Smooth muscle cell (in vitro differentiated cells): ENCODE measurements around the gene ARHGEF6. TPM values are rescaled to one million over a fixed set of nuclear protein-coding genes. Genes with fewer than 3 reads are reported as not detected.

Experiments used
- DNase-seq: peaks from one replicate; lab custom pipeline; 2025; ENCODE audit not compliant: unreplicated experiment; lab: John Stamatoyannopoulos, UW
- H2AFZ ChIP-seq: fragments of 200-600 bp; sonication (generic); 2 replicates; pipeline ENCODE4 v1.6.0; 2016; ENCODE audit warnings: antibody characterized with exemption, low read depth, mild to moderate bottlenecking
- H3F3A ChIP-seq: fragments of 200-600 bp; sonication (generic); 2 replicates; pipeline ENCODE4 v1.6.0; 2017; ENCODE audit warnings: antibody characterized with exemption, low read depth
- H3K27ac ChIP-seq: fragments of 200-600 bp; sonication (generic); 2 replicates; pipeline ENCODE4 v1.5.1; 2016; ENCODE audit warnings: low read depth, mild to moderate bottlenecking
- H3K27me3 ChIP-seq: fragments of 200-600 bp; sonication (generic); 2 replicates; pipeline ENCODE4 v1.6.1; 2016; ENCODE audit warnings: low read depth, mild to moderate bottlenecking
- H3K36me3 ChIP-seq: fragments of 200-600 bp; sonication (generic); 2 replicates; pipeline ENCODE4 v1.5.1; 2016; ENCODE audit warnings: low read depth
- H3K4me1 ChIP-seq: fragments of 200-600 bp; sonication (generic); 2 replicates; pipeline ENCODE4 v1.5.1; 2016; ENCODE audit warnings: low read depth
- H3K4me2 ChIP-seq: fragments of 200-600 bp; sonication (generic); 2 replicates; pipeline ENCODE4 v1.6.0; 2016; ENCODE audit warnings: mild to moderate bottlenecking
- H3K4me3 ChIP-seq: fragments of 200-600 bp; sonication (generic); 2 replicates; pipeline ENCODE4 v1.5.1; 2016; ENCODE audit warnings: mild to moderate bottlenecking
- H3K79me2 ChIP-seq: fragments of 200-600 bp; sonication (generic); 2 replicates; pipeline ENCODE4 v1.6.0; 2016; ENCODE audit warnings: low read depth, mild to moderate bottlenecking
- H3K9ac ChIP-seq: fragments of 200-600 bp; sonication (generic); 2 replicates; pipeline ENCODE4 v1.6.0; 2016; ENCODE audit warnings: low read depth
- H3K9me3 ChIP-seq: fragments of 200-600 bp; sonication (generic); replicated peaks from 2 replicates; pipeline ENCODE4 v1.5.1; 2016; ENCODE audit warnings: low read depth
- H4K20me1 ChIP-seq: fragments of 200-600 bp; sonication (generic); 2 replicates; pipeline ENCODE4 v1.6.0; 2016; ENCODE audit warnings: low read depth
- WGBS: methylation state at CpG from one replicate; pipeline ENCODE4 v1.1.7; 2016; ENCODE audit warnings: low lambda C conversion rate; 5-methylcytosine and 5-hydroxymethylcytosine counted together
- polyA plus RNA-seq: library from polyadenylated mRNA; unstranded; fragments of >200 nt; fragmentation: Nextera tagmentation; extraction: Ambion mirVana; gene quantifications from 2 replicates; pipeline ENCODE4 v1.2.1, GENCODE V29; 2016
- total RNA-seq: library from RNA; depleted of rRNA; stranded (reverse); fragments of >200 nt; gene quantifications from 2 replicates; pipeline ENCODE4 v1.2.3, GENCODE V29; 2014
- TF ChIP-seq, protein P1 (sequence below): fragments of 200-600 bp; sonication (generic); IDR thresholded peaks from 2 replicates; pipeline ENCODE4 v1.5.1; 2017; ENCODE audit warnings: borderline replicate concordance, mild to moderate bottlenecking, antibody characterized with exemption; ENCODE audit not compliant: insufficient read depth, poor library complexity, severe bottlenecking

Gene ARHGEF6
- total and polyA plus RNA-seq, 2 experiments from 2014 or later: 2.9 to 4.5 TPM

GRCh38 chrX:136650811-136651210 lies 129.9 kb downstream of the ARHGEF6 start:
- H3K4me3 ChIP-seq: no peak overlapping the region
- H3K36me3 ChIP-seq: no peaks in the 10 kb centered on the region
- no peak for DNase-seq
- H3K27me3 ChIP-seq: no peaks in the 10 kb centered on the region
- H4K20me1 ChIP-seq: no peaks in the 10 kb centered on the region
- H3K4me2 ChIP-seq: no peak overlapping the region
- no peaks in the 10 kb centered on the region for H3K4me1 ChIP-seq
- H2AFZ ChIP-seq: no peak overlapping the region
- H3K27ac ChIP-seq: no peak overlapping the region
- 88% methylated on average over 3 of the region's 3 CpGs for WGBS
- H3K9ac ChIP-seq: no peak overlapping the region
- TF ChIP-seq, protein P1, sequence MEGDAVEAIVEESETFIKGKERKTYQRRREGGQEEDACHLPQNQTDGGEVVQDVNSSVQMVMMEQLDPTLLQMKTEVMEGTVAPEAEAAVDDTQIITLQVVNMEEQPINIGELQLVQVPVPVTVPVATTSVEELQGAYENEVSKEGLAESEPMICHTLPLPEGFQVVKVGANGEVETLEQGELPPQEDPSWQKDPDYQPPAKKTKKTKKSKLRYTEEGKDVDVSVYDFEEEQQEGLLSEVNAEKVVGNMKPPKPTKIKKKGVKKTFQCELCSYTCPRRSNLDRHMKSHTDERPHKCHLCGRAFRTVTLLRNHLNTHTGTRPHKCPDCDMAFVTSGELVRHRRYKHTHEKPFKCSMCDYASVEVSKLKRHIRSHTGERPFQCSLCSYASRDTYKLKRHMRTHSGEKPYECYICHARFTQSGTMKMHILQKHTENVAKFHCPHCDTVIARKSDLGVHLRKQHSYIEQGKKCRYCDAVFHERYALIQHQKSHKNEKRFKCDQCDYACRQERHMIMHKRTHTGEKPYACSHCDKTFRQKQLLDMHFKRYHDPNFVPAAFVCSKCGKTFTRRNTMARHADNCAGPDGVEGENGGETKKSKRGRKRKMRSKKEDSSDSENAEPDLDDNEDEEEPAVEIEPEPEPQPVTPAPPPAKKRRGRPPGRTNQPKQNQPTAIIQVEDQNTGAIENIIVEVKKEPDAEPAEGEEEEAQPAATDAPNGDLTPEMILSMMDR: no peak
- H3K79me2 ChIP-seq: no peaks in the 10 kb centered on the region
- H3K9me3 ChIP-seq: no peaks in the 10 kb centered on the region
- H3F3A ChIP-seq: no peaks in the 10 kb centered on the region

DNA sequence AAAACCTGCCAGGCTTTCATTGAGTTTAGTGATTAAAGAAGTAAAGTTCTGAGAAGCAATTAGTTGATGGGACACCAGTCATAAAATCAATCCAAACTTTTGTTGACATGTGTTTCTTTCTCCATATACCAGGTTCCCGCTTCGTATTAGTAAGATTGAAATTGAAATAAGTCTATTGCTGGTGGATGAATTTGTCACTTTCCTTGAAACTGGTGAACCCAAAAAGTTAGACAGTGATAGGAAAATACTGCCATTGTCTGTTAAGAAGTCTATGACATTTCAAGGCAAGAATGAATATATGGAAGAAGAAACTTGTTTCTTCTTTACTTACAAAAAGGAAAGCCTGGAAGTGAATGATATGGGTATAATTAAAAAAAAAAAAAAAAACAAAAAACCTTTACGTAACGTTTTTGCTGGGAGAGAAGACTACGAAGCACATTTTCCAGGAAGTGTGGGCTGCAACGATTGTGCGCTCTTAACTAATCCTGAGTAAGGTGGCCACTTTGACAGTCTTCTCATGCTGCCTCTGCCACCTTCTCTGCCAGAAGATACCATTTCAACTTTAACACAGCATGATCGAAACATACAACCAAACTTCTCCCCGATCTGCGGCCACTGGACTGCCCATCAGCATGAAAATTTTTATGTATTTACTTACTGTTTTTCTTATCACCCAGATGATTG lies 132.9 kb downstream of the ARHGEF6 start, which contains the start of gene CD40LG:
Gene CD40LG (plus strand): TSS at position 482 of the 684 bp plus-strand sequence. CDS start 91 bp downstream, at position 573.
- 88% methylated on average over 10 of the region's 10 CpGs for WGBS
- H3K27me3 ChIP-seq: no peaks in the 10 kb centered on the region
- DNase-seq: no peak
- H3F3A ChIP-seq: no peaks in the 10 kb centered on the region
- no peaks in the 10 kb centered on the region for H4K20me1 ChIP-seq
- H3K9ac ChIP-seq: no peak within 1 kb of the TSS
- H3K4me1 ChIP-seq: no peaks in the 10 kb centered on the region
- no peaks in the 10 kb centered on the region for H3K36me3 ChIP-seq
- no peak within 1 kb of the TSS for H3K4me2 ChIP-seq
- no peak within 1 kb of the TSS for H3K27ac ChIP-seq
- H2AFZ ChIP-seq: no peak within 1 kb of the TSS
- no peak within 1 kb of the TSS for H3K4me3 ChIP-seq
- H3K79me2 ChIP-seq: no peaks in the 10 kb centered on the region
- TF ChIP-seq, protein P1: no peak
- no peaks in the 10 kb centered on the region for H3K9me3 ChIP-seq

DNA sequence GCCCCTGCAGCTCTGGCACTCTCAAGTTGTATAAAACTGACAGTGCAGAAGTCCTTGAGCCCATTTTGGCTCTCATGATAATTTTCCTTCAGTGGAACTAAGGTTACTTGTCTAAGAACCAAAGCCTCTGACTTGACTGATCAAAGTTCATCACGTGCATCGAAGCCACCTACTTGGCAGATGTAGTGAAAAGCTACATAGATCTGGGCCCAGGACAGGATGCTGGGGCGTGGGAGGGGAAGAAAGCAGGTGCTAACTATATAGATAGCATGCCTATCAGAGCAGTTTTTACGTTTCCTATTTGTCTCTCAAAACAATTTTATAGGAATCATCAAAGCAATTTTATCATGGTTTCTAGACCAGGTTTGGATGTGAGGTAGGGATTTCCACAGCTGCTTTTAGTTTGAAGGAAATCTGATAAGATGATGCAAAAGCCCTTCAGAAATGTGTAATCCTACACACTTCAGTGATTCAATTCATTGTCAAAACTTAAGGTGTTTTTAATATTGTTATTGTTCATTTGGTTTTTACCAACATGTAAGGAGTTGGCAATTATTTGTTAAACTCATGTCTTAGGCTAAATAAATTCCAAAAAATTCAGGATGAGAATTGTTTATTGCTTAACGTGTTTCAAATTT lies 134.0 kb downstream of the ARHGEF6 start:
- H3K9ac ChIP-seq: no peak overlapping the region
- H2AFZ ChIP-seq: no peak overlapping the region
- H3F3A ChIP-seq: no peaks in the 10 kb centered on the region
- no peaks in the 10 kb centered on the region for H3K36me3 ChIP-seq
- TF ChIP-seq, protein P1: no peak
- H4K20me1 ChIP-seq: no peaks in the 10 kb centered on the region
- 58% methylated on average over 5 of the region's 5 CpGs for WGBS
- no peaks in the 10 kb centered on the region for H3K9me3 ChIP-seq
- no peak overlapping the region for H3K27ac ChIP-seq
- H3K4me1 ChIP-seq: no peaks in the 10 kb centered on the region
- no peak for DNase-seq
- no peaks in the 10 kb centered on the region for H3K79me2 ChIP-seq
- no peak overlapping the region for H3K4me3 ChIP-seq
- H3K4me2 ChIP-seq: no peak overlapping the region
- H3K27me3 ChIP-seq: no peaks in the 10 kb centered on the region

DNA sequence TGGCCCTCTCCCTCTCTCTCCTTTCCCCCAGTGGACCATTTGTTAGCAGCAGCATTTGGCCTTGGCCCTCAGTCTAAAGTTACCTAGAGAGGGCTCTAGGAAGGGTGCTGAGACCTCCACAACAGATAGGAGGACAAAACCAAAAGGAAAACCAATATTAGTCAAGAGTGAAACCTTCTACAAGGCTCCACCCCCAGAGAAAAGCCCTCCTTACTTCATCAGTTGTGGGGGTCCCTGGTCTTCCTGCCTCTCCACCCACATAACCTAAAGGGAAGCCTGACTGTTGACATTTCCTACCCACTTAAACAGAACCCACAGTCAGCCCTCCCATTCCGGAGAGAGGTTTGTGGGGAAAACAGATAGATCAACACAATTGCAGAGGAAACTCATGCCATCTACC lies 137.5 kb downstream of the ARHGEF6 start:
- no peak for DNase-seq
- 85% methylated on average over 1 of the region's 1 CpG for WGBS
- H3K79me2 ChIP-seq: no peaks in the 10 kb centered on the region
- no peaks in the 10 kb centered on the region for H3K4me1 ChIP-seq
- H3K9me3 ChIP-seq: no peaks in the 10 kb centered on the region
- no peak overlapping the region for H3K4me2 ChIP-seq
- H3K36me3 ChIP-seq: no peaks in the 10 kb centered on the region
- H3K27ac ChIP-seq: no peak overlapping the region
- H3K27me3 ChIP-seq: no peaks in the 10 kb centered on the region
- no peak overlapping the region for H3K4me3 ChIP-seq
- TF ChIP-seq, protein P1: no peak
- H3K9ac ChIP-seq: no peak overlapping the region
- no peak overlapping the region for H2AFZ ChIP-seq
- H4K20me1 ChIP-seq: no peaks in the 10 kb centered on the region
- no peaks in the 10 kb centered on the region for H3F3A ChIP-seq
